Measurements from ENCODE around the gene LPP. TPM values are rescaled to one million over a fixed set of nuclear protein-coding genes. Genes with fewer than 3 reads are reported as not detected.

LPP gene
- total RNA-seq, 6 donors from 2014 or later, result 86.0 to 196 (median 160) TPM

- DNase-seq, result no peak
- H3K27ac ChIP-seq, result peak overlapping the region; percentile 15 to 52 (median 30)
- 60 to 67% methylated on average over 4 of the region's 4 CpGs for WGBS, 2 donors
Measured at GRCh38 chr3:188217011-188217463, 63.1 kb downstream of the LPP start.

GRCh38 chr3:188217726-188218125, 63.8 kb downstream of the LPP start:
- no peak for TF ChIP-seq POLR2AphosphoS5 (IDR thresholded peaks at IDR 0.05)
- TF ChIP-seq EP300 (IDR thresholded peaks at IDR 0.05), result no peak
- no peak for TF ChIP-seq CTCF (IDR thresholded peaks at IDR 0.05)
- TF ChIP-seq POLR2A (IDR thresholded peaks at IDR 0.05), result no peak
- ATAC-seq (ENCODE audit: low FRiP score in 2 of 2) (no peak), DNase-seq (no peak)
- Histone ChIP-seq H3K4me3 (no peak overlapping the region), H3K27ac (peak overlapping the region in 3 of 4 donors; percentile 42 to 52 (median 44)), H3K4me1 (peaks cover 29 to 48% (median 34%) of the 10 kb centered on the region in 4 donors), H3K9me3 (no peaks in the 10 kb centered on the region), H3K36me3 (no peaks in the 10 kb centered on the region), H3K27me3 (no peaks in the 10 kb centered on the region)
- 54 to 69% methylated on average over 4 of the region's 4 CpGs for WGBS, 2 donors

More at GRCh38 chr3:188217011-188217463, 63.1 kb downstream of the LPP start:
- no peak for ATAC-seq (ENCODE audit: low FRiP score in 2 of 2)
- Histone ChIP-seq H3K4me3 (no peak overlapping the region), H3K36me3 (no peaks in the 10 kb centered on the region), H3K9me3 (no peaks in the 10 kb centered on the region), H3K27me3 (no peaks in the 10 kb centered on the region), H3K4me1 (peaks cover 30 to 53% (median 38%) of the 10 kb centered on the region in 4 donors)
- TF ChIP-seq POLR2AphosphoS5 (IDR thresholded peaks at IDR 0.05) (no peak), EP300 (IDR thresholded peaks at IDR 0.05) (no peak), POLR2A (IDR thresholded peaks at IDR 0.05) (no peak), CTCF (IDR thresholded peaks at IDR 0.05) (no peak)

- Histone ChIP-seq H3K36me3 (no peaks in the 10 kb centered on the region), H3K4me3 (no peak overlapping the region), H3K27me3 (no peaks in the 10 kb centered on the region), H3K27ac (peak overlapping the region in 3 of 4 donors; percentile 24 to 52 (median 46)), H3K4me1 (peaks cover 29 to 41% (median 34%) of the 10 kb centered on the region in 4 donors), H3K9me3 (no peaks in the 10 kb centered on the region)
- WGBS, 2 donors, result 86 to 95% methylated on average over 1 of the region's 1 CpG
- TF ChIP-seq POLR2A (IDR thresholded peaks at IDR 0.05) (no peak), EP300 (IDR thresholded peaks at IDR 0.05) (no peak), POLR2AphosphoS5 (IDR thresholded peaks at IDR 0.05) (no peak), CTCF (IDR thresholded peaks at IDR 0.05) (no peak)
- no peak for DNase-seq
- ATAC-seq (ENCODE audit: low FRiP score in 2 of 2), result no peak
Measured at GRCh38 chr3:188218603-188219002, 64.6 kb downstream of the LPP start.

GRCh38 chr3:188219147-188219546, 65.2 kb downstream of the LPP start:
- no peak overlapping the region for H3K4me3 ChIP-seq
- H3K9me3 ChIP-seq, result no peaks in the 10 kb centered on the region
- no peaks in the 10 kb centered on the region for H3K27me3 ChIP-seq
- TF ChIP-seq EP300 (IDR thresholded peaks at IDR 0.05) (no peak), CTCF (IDR thresholded peaks at IDR 0.05) (no peak), POLR2AphosphoS5 (IDR thresholded peaks at IDR 0.05) (no peak), POLR2A (IDR thresholded peaks at IDR 0.05) (no peak)
- ATAC-seq (ENCODE audit: low FRiP score in 2 of 2) (peak in 1 of 2 donors; percentile 39), DNase-seq (peak in 1 of 2 donors; percentile 35)
- peak overlapping the region; percentile 17 to 52 (median 35) for H3K27ac ChIP-seq
- WGBS, 2 donors, result 74 to 79% methylated on average over 5 of the region's 5 CpGs
- H3K4me1 ChIP-seq, result peaks cover 23 to 39% (median 35%) of the 10 kb centered on the region in 4 donors
- H3K36me3 ChIP-seq, result no peaks in the 10 kb centered on the region
